HG02759 (cell line): ENCODE measurements around the gene TNS1.

ENCODE experiments used
- ATAC-seq: cut with Tn5 transposase; IDR thresholded peaks from one replicate; pipeline ENCODE4 v1.9.1; 2021; ENCODE audit warnings: mild to moderate bottlenecking, moderate library complexity; ENCODE audit not compliant: unreplicated experiment

The TNS1 gene

DNA sequence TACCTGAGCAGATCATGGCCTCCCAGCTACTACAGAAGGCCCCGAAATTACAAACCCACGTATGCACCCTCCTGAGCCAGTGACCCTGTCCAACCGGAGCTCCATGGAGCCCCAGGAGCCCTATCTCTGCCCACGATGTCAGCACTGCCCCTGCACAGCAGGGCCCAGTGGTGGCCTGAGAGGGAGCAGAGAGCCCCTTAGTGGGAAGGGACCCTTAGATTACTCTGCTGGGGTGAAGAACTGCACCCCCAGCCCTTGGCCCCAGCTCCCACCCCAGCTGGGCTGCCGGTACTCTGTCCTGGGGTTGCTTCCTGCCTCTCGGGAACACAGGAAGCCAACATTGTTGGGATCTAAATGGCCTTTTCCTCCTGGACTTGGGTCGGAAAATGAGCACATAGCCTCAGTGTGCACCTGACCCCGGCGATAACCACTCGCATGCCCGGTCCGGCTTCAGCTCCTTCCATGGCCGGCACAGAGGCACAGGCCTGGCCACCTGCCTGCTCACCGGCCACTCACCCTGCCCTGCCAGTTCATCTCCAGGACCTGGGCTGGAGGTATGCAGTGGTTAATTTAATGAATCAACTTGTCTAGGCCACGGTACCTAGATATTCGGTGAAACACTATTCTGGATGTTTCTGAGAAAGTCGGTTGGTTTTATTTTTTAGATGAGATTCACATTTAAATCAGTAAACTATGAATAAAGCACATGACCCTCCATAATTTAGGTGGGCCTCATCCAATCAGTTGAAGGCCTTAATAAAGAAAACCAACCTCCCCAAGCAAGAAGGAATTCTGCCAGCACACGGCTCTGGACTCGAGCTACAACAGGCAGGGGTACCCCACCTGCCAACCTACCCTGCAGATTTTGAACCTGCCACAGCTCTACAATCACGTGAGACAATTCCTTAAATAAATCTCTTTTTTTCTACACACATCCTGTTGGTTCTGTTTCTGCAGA is 19.2 kb downstream of the TNS1 start:
- ATAC-seq = no peak

DNA sequence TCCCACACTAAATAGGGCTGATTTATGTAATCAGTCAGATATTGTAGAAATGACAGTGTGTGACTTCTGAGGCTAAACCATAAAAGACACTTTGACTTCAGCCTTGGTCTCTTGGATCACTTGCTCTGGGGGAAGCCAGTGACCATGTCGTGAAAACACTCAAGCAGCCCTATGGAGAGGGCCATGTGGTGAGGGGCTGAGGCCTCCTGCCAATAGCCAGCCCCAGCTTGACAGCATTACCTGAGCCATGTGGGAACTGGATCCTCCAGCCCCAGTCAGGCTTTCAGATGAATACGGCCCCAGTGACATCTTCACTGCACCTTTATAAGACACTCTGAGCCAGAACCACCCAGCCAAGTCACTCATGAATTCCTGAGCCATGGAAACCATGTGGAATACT is 20.8 kb downstream of the TNS1 start:
- ATAC-seq = no peak

DNA sequence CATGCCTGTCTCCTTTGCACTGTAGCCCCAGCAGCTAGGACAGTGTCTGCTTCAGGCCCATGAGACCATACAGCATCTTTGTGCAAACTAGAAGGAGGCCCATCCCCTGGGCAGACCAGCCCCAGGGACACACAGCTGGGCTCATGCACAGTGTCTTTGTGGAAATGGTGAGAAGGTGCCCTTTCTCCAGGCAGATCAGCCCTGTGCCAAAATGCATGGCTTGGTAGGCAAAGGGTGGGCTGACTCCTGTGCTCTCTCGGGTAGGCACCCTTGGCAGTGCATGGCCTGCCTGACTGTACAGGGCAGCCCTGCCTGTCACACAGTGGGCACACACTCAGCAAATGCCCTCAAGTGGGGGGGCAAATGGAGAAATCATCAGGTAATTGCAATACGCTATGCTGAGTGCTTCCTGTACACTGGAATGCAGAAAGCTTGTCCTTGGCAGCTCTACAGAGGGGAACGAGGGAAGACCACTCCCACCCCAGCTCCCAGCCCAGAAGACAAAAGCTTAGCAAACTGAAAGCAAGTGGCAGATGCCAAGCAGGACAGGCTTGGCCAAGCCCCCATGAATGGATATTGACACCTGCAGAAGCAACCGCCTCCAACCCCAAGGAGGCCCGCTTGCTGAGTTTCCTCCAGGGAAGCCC is 21.6 kb downstream of the TNS1 start:
- no peak for ATAC-seq

DNA sequence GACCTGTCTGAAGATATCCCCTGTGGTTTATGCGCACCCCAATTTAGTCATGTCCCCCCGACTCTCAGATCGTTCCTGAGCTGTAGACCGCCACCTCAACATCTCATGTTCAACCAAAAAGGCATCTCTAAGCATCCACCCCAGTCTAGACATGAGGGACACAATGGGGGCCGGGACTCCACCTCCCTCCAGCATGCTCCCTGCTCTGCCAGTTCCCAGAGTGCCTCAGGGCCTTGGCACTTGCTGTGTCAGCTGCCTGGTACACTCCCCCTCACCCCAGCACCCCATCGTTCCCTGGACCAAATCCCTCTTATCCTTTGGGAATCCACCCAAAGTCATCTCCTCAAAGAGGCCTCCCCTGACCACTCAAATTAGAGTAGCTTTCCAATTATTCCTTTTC is 22.2 kb downstream of the TNS1 start:
- ATAC-seq = no peak

DNA sequence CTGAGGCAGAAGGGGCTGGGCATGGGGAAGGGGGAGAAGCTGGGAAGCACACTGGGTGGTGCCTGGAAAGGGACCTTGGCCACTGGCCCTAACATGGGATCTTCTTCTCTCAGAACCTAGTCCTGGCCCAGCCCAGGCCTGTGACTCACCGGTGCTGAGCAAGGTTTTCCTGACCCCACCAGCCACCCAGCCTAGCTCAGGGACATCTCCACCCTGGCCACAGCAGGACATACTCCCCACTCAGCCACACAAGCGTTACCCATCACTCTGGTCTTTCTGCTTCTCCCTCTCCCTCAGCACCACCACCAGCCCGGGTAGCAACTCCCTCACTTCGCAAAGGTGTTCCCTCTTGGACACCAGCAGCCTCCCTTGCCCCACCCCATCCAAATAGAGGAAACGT is 22.8 kb downstream of the TNS1 start:
- ATAC-seq = no peak

GRCh38 chr2:217979151-217979811 is 23.5 kb downstream of the TNS1 start:
- ATAC-seq = no peak

- ATAC-seq = no peak
Observed at GRCh38 chr2:217978536-217979150, 24.2 kb downstream of the TNS1 start.

DNA sequence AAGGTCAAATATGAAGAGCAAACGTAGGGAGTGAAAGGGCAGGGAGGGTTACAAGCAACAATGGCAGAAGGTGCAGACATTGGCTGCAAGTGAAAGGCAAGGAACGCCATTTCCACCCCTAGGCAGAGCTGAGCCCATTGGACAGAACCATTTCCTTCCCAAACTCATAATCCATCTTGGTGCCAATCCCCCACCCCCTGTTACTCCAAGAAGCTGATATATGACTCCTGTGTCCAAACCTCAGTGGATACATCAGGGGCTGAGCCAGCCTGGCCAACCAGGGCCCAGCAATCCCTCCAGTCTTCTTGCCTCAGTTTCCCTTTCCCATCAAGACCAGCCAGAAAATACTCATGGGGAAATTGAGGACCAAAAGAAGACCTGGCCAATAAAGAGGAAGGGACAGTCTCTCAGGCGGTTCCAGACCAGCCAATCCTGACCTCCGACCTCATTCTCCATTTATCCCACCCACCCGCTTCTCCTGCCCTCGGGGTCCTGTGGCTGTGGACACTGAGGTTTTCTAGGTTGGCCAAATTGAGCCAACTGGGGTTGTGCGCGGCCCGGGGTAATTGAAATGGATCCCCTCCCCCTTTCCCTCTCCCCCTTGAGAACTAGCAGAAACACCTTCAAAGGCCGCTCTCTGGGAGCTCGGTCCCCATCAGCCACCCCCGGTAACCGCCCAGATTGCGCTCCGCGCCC is 24.8 kb downstream of the TNS1 start:
- no peak for ATAC-seq

DNA sequence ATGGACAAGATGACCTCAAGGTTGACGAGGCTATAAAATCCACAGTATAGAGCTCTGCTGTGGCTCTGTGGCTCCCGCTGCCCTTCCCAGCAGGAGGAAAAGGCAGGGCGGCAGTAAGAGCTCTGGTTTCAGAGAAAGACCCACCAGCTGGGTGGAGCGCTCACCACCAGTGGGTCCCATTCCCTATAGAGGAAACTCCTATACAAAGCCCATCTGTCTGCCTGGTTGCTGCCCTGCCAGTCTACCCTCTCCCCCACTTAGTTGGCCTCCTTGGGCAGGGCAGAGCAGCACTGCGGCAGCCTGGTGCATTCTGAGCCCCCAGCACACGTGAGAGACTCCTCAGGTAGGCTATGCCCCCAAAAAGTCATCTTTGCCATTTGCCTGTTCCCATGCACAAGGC is 26.5 kb downstream of the TNS1 start:
- ATAC-seq = no peak

- ATAC-seq = no peak
Observed at GRCh38 chr2:217975626-217976025, 27.2 kb downstream of the TNS1 start.

- ATAC-seq = no peak
Observed at GRCh38 chr2:217974389-217975005, 28.3 kb downstream of the TNS1 start.

- no peak for ATAC-seq
Observed at GRCh38 chr2:217973008-217973787, 29.6 kb downstream of the TNS1 start.

DNA sequence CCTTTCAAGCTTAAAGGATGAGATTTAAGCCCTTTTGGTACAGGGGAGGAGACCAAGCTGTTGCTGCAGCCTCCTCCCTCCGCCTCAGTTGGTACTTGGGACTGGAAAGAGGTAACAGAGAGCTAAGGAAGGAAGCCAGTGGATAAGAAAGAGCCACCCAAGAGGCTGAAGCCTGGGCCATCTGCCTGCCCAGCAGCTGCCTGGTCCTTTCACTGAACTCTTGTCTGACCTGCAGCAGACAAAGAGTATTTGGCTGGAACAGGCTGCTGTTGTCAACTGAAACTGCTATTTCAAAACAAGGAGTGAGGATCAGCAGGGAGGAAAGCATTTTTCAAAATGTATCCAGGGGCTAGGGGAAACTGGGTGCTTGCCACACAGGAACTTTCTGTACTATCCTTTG is 30.3 kb downstream of the TNS1 start:
- ATAC-seq = no peak

- ATAC-seq = no peak
Observed at GRCh38 chr2:217972037-217972436, 30.8 kb downstream of the TNS1 start.

DNA sequence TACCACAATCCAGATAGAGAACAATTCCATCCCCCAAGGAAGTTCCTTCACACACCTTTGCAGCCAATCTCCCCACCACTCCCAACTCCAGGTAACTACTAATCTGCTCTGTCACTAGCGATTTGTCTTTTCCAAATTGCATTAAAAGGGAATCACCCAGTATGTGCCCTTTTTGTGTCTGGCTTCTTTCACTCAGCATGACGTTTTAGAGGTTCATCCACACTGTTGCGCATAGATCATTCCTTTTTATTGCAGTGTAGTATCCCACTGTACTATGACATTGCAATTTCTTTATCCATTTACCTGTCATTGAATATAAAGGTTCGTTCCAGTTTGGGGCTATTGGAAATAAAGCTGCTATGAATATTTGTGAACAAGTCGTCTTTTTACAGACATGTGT is 31.6 kb downstream of the TNS1 start:
- no peak for ATAC-seq

- no peak for ATAC-seq
Observed at GRCh38 chr2:217970206-217970605, 32.6 kb downstream of the TNS1 start.

GRCh38 chr2:217969588-217969987 is 33.2 kb downstream of the TNS1 start:
- ATAC-seq = no peak

- ATAC-seq = no peak
Observed at GRCh38 chr2:217968023-217968422, 34.8 kb downstream of the TNS1 start.

DNA sequence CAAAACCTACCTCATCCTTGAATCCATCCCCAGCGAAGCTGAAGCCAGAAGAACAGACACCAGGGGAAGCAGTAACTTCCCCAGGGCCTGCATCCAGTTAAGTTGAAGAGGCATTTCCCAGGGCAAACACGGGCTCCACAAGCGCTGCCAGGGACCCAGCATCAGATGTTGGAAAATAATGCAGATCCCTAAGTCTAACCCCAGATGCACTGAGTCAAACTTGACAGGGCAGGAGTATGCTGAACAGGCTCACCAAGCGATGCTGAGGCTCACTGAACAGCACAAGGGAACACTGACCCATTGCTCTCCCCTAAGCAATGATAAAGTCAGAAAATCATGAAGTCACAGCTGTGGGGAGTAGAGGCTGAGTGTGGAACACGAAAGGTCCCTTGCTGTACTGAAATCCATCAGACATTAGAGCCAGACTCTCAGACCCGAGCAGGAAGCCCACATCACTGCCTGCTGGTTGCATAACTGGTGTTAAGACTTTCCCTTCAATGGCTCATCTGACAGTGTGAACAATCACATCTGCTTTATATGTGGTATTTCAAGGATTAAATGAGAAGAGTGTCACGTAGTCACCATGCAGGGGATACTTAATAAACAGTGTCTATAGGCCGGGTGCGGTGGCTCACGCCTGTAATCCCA is 36.2 kb downstream of the TNS1 start:
- no peak for ATAC-seq
